B cell (primary cell): ENCODE data around the gene GON4L.

Experiments
- EZH2 ChIP-seq: IDR thresholded peaks from 2 replicates; pipeline ENCODE4 v1.6.1; 2012; ENCODE audit warnings: borderline replicate concordance, low read depth, mild to moderate bottlenecking, moderate library complexity, low read length; ENCODE audit not compliant: insufficient read depth, poor library complexity, severe bottlenecking
- TF ChIP-seq, protein P1 (sequence below): fragments of 200-600 bp; IDR thresholded peaks from one replicate; pipeline ENCODE4 v1.8.0; 2022; ENCODE audit warnings: antibody characterized with exemption, mild to moderate bottlenecking

DNA sequence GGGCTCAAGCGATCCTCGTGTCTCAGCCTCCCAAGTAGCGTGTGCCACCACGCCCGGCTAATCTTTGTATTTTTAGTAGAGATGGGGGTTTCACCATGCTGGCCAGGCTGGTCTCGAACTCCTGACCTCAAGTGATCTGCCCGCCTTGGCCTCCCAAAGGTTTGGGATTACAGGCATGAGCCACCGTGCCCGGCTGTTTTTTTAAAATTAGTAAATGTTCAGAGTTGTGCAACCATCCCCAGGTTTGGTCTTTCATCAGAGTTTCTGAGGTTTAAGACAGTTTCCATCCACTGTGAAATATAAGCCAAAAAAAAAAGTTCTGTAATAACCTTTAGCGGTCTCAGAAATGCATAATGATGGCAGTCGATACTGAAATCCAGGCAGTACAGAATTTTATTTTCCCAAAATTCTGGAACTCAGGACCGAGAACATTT is 1.8 kb upstream of the GON4L start:
- TF ChIP-seq, protein P1, sequence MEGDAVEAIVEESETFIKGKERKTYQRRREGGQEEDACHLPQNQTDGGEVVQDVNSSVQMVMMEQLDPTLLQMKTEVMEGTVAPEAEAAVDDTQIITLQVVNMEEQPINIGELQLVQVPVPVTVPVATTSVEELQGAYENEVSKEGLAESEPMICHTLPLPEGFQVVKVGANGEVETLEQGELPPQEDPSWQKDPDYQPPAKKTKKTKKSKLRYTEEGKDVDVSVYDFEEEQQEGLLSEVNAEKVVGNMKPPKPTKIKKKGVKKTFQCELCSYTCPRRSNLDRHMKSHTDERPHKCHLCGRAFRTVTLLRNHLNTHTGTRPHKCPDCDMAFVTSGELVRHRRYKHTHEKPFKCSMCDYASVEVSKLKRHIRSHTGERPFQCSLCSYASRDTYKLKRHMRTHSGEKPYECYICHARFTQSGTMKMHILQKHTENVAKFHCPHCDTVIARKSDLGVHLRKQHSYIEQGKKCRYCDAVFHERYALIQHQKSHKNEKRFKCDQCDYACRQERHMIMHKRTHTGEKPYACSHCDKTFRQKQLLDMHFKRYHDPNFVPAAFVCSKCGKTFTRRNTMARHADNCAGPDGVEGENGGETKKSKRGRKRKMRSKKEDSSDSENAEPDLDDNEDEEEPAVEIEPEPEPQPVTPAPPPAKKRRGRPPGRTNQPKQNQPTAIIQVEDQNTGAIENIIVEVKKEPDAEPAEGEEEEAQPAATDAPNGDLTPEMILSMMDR = no peak
- no peak for TF ChIP-seq EZH2
